Fibroblast of lung (primary cell): ENCODE measurements around the gene HAVCR2. TPM values are rescaled to one million over a fixed set of nuclear protein-coding genes. Genes with fewer than 3 reads are reported as not detected.

Source experiments
- DNase-seq, 2 donors: peaks; one replicate each; pipeline versions ENCODE4 v3.0.0 to v3.0.0-alpha.2; 2010; ENCODE audit warnings: low read depth in 2 of 2
- H2AFZ ChIP-seq: 2 replicates; pipeline ENCODE4 v1.5.1; 2012; ENCODE audit warnings: low read length, control low read depth, inconsistent platforms
- H3K27ac ChIP-seq: 2 replicates; pipeline ENCODE4 v1.5.1; 2011; ENCODE audit warnings: low read length, control low read depth; ENCODE audit not compliant: insufficient read depth
- H3K27me3 ChIP-seq: 2 replicates; pipeline ENCODE4 v1.5.1; 2011; ENCODE audit warnings: mild to moderate bottlenecking, low read length; ENCODE audit not compliant: control insufficient read depth, insufficient read depth
- H3K36me3 ChIP-seq: 2 replicates; pipeline ENCODE4 v1.5.1; 2011; ENCODE audit warnings: low read length; ENCODE audit not compliant: control insufficient read depth, insufficient read depth
- H3K4me1 ChIP-seq: 2 replicates; pipeline ENCODE4 v1.5.1; 2011; ENCODE audit warnings: low read length; ENCODE audit not compliant: control insufficient read depth, insufficient read depth; ENCODE audit errors: extremely low read depth
- H3K4me2 ChIP-seq: 2 replicates; pipeline ENCODE4 v1.5.1; 2011; ENCODE audit warnings: low read length, control low read depth; ENCODE audit not compliant: insufficient read depth; ENCODE audit errors: extremely low read depth
- H3K4me3 ChIP-seq, 4 experiments: fragments of 200-600 bp in 1 of 4; sonication (generic) in 1 of 4; replicated peaks in 1 of 4; 2 replicates each; pipeline ENCODE4 v1.5.1; 2011 to 2016; ENCODE audit warnings: low read length in 4 of 4, low read depth in 3 of 4, mild to moderate bottlenecking in 3 of 4, control low read depth in 2 of 4, inconsistent platforms in 1 of 4, mixed read lengths in 1 of 4; ENCODE audit not compliant: insufficient read depth in 1 of 4; ENCODE audit errors: control extremely low read depth in 1 of 4
- H3K79me2 ChIP-seq: 2 replicates; pipeline ENCODE4 v1.5.1; 2012; ENCODE audit warnings: mild to moderate bottlenecking, low read length, inconsistent platforms; ENCODE audit not compliant: control insufficient read depth, insufficient read depth
- H3K9ac ChIP-seq: 2 replicates; pipeline ENCODE4 v1.5.1; 2011; ENCODE audit warnings: mild to moderate bottlenecking, low read length, control low read depth; ENCODE audit not compliant: insufficient read depth
- H3K9me3 ChIP-seq: 2 replicates; pipeline ENCODE4 v1.5.1; 2012; ENCODE audit warnings: low read depth, low read length; ENCODE audit not compliant: control insufficient read depth, insufficient read depth
- H4K20me1 ChIP-seq: 2 replicates; pipeline ENCODE4 v1.5.1; 2011; ENCODE audit warnings: low read length; ENCODE audit not compliant: control insufficient read depth, insufficient read depth; ENCODE audit errors: extremely low read depth
- CTCF ChIP-seq, 2 donors: IDR thresholded peaks in 1 of 2; conservative IDR thresholded peaks in 1 of 2; 1 replicate in 1 of 2; 2 replicates in 1 of 2; pipeline ENCODE4 v1.5.1; 2011 to 2012; ENCODE audit warnings: low read length in 2 of 2, control low read depth in 1 of 2, inconsistent platforms in 1 of 2, low read depth in 1 of 2, mild to moderate bottlenecking in 1 of 2
- EZH2 ChIP-seq: IDR thresholded peaks from 2 replicates; pipeline ENCODE4 v1.5.1; 2012; ENCODE audit warnings: low read length, control low read depth, mild to moderate bottlenecking; ENCODE audit errors: missing control alignments
- polyA plus RNA-seq, 2 donors: library from polyadenylated mRNA; depleted of rRNA in 1 of 2; stranded (reverse) in 1 of 2; unstranded in 1 of 2; fragments of >200 nt; gene quantifications; 2 replicates each; pipeline ENCODE4 v1.2.1, GENCODE V29; 2011 to 2012; ENCODE audit warnings: missing spikeins in 1 of 2
- total RNA-seq: library from RNA; depleted of rRNA; stranded (reverse); fragments of >200 nt; gene quantifications from 2 replicates; pipeline ENCODE4 v1.2.1, GENCODE V29; 2014

HAVCR2 gene
- total and polyA plus RNA-seq, 2 donors (not counting 1 experiment from before 2014, with no cell fraction given), result 0.56 to 2.5 TPM

- H3K4me1 ChIP-seq, result no peaks in the 10 kb centered on the region
- no peaks in the 10 kb centered on the region for H3K9me3 ChIP-seq
- no peaks in the 10 kb centered on the region for H3K27me3 ChIP-seq
- H3K4me3 ChIP-seq, result no peak overlapping the region
- DNase-seq, result peak in 1 of 2 donors; percentile 7
- no peak for TF ChIP-seq CTCF (conservative IDR thresholded peaks at IDR 0.05 in 1 of 2, IDR thresholded peaks at IDR 0.05 in 1 of 2; ENCODE audit: low read depth in 1 of 2, low read length in 2 of 2)
- TF ChIP-seq EZH2, result no peak
- H3K4me2 ChIP-seq, result no peak overlapping the region
- H3K27ac ChIP-seq, result no peak overlapping the region
- H3K79me2 ChIP-seq, result no peaks in the 10 kb centered on the region
- no peaks in the 10 kb centered on the region for H3K36me3 ChIP-seq
- no peak overlapping the region for H2AFZ ChIP-seq
- no peaks in the 10 kb centered on the region for H4K20me1 ChIP-seq
- H3K9ac ChIP-seq, result no peak overlapping the region
Measured at GRCh38 chr5:157130925-157131324, 22.1 kb upstream of the HAVCR2 start.

DNA sequence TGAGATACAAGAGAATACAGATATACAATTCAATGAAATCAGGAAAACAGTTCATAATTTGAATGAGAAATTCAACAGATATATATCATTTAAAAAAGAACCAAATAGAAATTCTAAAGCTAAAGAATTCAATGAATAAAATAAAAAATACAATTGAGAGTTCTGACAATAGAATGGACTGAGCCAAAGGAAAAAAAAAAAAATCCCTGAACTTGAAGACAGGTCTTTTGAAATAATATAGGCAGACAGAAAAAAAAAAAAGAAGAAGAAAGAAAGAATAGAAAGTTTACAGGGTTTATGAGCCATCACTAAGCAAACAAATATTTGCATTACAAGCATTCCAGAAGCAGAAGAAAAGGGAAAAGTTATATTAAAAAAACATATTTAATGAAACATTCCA, 12.9 kb upstream of the HAVCR2 start:
- Histone ChIP-seq H3K4me1 (no peaks in the 10 kb centered on the region), H3K4me2 (no peak overlapping the region), H3K9me3 (no peaks in the 10 kb centered on the region), H3K79me2 (no peaks in the 10 kb centered on the region), H3K4me3 (no peak overlapping the region), H3K9ac (no peak overlapping the region), H3K27ac (no peak overlapping the region), H3K36me3 (no peaks in the 10 kb centered on the region), H3K27me3 (no peaks in the 10 kb centered on the region), H2AFZ (no peak overlapping the region), H4K20me1 (no peaks in the 10 kb centered on the region)
- no peak for DNase-seq
- no peak for TF ChIP-seq CTCF (conservative IDR thresholded peaks at IDR 0.05 in 1 of 2, IDR thresholded peaks at IDR 0.05 in 1 of 2; ENCODE audit: low read depth in 1 of 2, low read length in 2 of 2)
- no peak for TF ChIP-seq EZH2

DNA sequence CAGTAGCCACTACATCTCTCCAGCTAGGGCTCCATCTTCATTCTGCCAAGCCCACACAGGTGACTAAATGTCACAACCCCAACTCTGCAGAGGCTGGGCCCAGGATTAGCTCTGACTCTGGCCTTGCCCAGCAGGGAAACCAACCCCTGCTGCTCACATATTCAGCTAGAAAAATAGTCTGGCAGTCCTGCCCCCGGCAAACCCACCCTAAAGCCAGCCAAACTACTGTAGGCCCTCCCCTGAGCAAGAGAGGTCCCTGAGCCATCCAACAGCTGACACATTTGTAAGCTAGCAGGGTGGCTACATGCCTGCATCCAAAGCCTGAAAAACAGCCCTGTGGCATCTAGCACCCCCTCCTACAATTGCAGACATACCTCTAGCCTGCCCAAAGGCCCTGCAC, 11.3 kb upstream of the HAVCR2 start:
- Histone ChIP-seq H3K4me3 (no peak overlapping the region), H3K27ac (no peak overlapping the region), H3K79me2 (no peaks in the 10 kb centered on the region), H4K20me1 (no peaks in the 10 kb centered on the region), H3K4me2 (no peak overlapping the region), H3K36me3 (no peaks in the 10 kb centered on the region), H3K9me3 (no peaks in the 10 kb centered on the region), H3K9ac (no peak overlapping the region), H2AFZ (no peak overlapping the region), H3K27me3 (no peaks in the 10 kb centered on the region), H3K4me1 (no peaks in the 10 kb centered on the region)
- DNase-seq, result no peak
- TF ChIP-seq CTCF (conservative IDR thresholded peaks at IDR 0.05 in 1 of 2, IDR thresholded peaks at IDR 0.05 in 1 of 2; ENCODE audit: low read depth in 1 of 2, low read length in 2 of 2) (no peak), EZH2 (no peak)
